K562 (cell line): ENCODE data around the gene PYM1. TPM values are rescaled to one million over a fixed set of nuclear protein-coding genes. Genes with fewer than 3 reads are reported as not detected.

Experiments
- ATAC-seq: fragments of 200-7000 bp; cut with Tn5 transposase; 3 replicates; pipeline ENCODE4 v1.9.1; 2020; ENCODE audit warnings: moderate library complexity
- BruUV-seq: library from RNA; stranded (reverse); fragments of 400-500 nt; replicated peaks from 2 replicates; lab custom pipeline; 2021; lab: Mats Ljungman, UMichigan
- CTCF ChIA-PET: fragments of 300-600 bp; formaldehyde crosslinking; extraction: SDS; loops from one replicate; lab custom pipeline; 2021; ENCODE audit warnings: low intra/inter-chr PET ratio; lab: Yijun Ruan, JAX
- POLR2A ChIA-PET: fragments of 300-600, 350-650 bp; sonication (Branson Sonifier 250); formaldehyde crosslinking; extraction: SDS; loops from one replicate; lab custom pipeline; 2021; ENCODE audit warnings: antibody characterized with exemption, inconsistent platforms; lab: Yijun Ruan, JAX
- DNase-seq, 4 experiments: peaks; one replicate each; pipeline versions ENCODE4 v3.0.0 to v3.0.0-alpha.2; 2011 to 2018; ENCODE audit warnings: low spot score in 3 of 4, mixed read lengths in 3 of 4; ENCODE audit errors: extremely low read depth in 1 of 4
- FAIRE-seq: peaks from 2 replicates; lab custom pipeline; 2011; peaks lifted over from hg19 to GRCh38; lab: Jason Lieb, UNC
- H2AFZ ChIP-seq: 2 replicates; pipeline ENCODE4 v1.6.0; 2011; ENCODE audit warnings: low read depth, low read length, control low read depth, inconsistent platforms
- H3K27ac ChIP-seq: fragments of 200-600 bp; 3 replicates; pipeline ENCODE4 v1.8.0; 2011; ENCODE audit warnings: low read depth, mild to moderate bottlenecking, control low read depth, inconsistent platforms, low read length, moderate library complexity, mixed read lengths; ENCODE audit errors: extremely low read depth
- H3K27me3 ChIP-seq, 2 experiments: fragments of 300-600 bp in 1 of 2; 2 replicates in 1 of 2; 3 replicates in 1 of 2; pipeline versions ENCODE4 v1.6.0 to v1.8.0; 2011; ENCODE audit warnings: inconsistent platforms in 2 of 2, low read length in 2 of 2, mild to moderate bottlenecking in 1 of 2, mixed read lengths in 1 of 2, moderate library complexity in 1 of 2; ENCODE audit not compliant: control insufficient read depth in 2 of 2, insufficient read depth in 2 of 2
- H3K36me3 ChIP-seq: fragments of 300-600 bp; 3 replicates; pipeline ENCODE4 v1.8.0; 2011; ENCODE audit warnings: mild to moderate bottlenecking, low read length, inconsistent platforms; ENCODE audit not compliant: control insufficient read depth, insufficient read depth
- H3K4me1 ChIP-seq, 2 experiments: fragments of 200-600 bp in 1 of 2; replicated peaks in 1 of 2; 2 replicates in 1 of 2; 3 replicates in 1 of 2; pipeline versions ENCODE4 v1.5.1 to v1.8.0; 2011; ENCODE audit warnings: inconsistent platforms in 2 of 2, low read length in 2 of 2, mild to moderate bottlenecking in 1 of 2, mixed read lengths in 1 of 2, moderate library complexity in 1 of 2; ENCODE audit not compliant: control insufficient read depth in 2 of 2, insufficient read depth in 2 of 2
- H3K4me2 ChIP-seq: 2 replicates; pipeline ENCODE4 v1.6.1; 2011; ENCODE audit warnings: low read length, control low read depth, inconsistent platforms, mixed read lengths; ENCODE audit not compliant: insufficient read depth
- H3K4me3 ChIP-seq: fragments of 200-600 bp; sonication (generic), shearing (Covaris generic); 2 replicates; pipeline ENCODE4 v1.5.1; 2016; ENCODE audit warnings: control low read depth, inconsistent platforms
- H3K79me2 ChIP-seq: fragments of 200-600 bp; 3 replicates; pipeline ENCODE4 v1.8.0; 2011; ENCODE audit warnings: low read length, inconsistent platforms; ENCODE audit not compliant: control insufficient read depth, insufficient read depth
- H3K9ac ChIP-seq, 2 experiments: 2 replicates each; pipeline versions ENCODE4 v1.6.0 to v1.6.1; 2011; ENCODE audit warnings: low read depth in 2 of 2, low read length in 2 of 2, control low read depth in 1 of 2, inconsistent platforms in 1 of 2, mild to moderate bottlenecking in 1 of 2, mixed read lengths in 1 of 2; ENCODE audit not compliant: insufficient read depth in 1 of 2
- H3K9me1 ChIP-seq: one replicate; pipeline ENCODE4 v1.6.0; 2011; ENCODE audit warnings: inconsistent platforms, mild to moderate bottlenecking, low read length, moderate library complexity; ENCODE audit not compliant: control insufficient read depth, insufficient read depth
- H3K9me3 ChIP-seq: replicated peaks from 2 replicates; pipeline ENCODE4 v1.5.1; 2011; ENCODE audit warnings: low read depth, low read length, inconsistent platforms; ENCODE audit not compliant: control insufficient read depth, insufficient read depth
- H4K20me1 ChIP-seq: replicated peaks from 2 replicates; pipeline ENCODE4 v1.6.1; 2011; ENCODE audit warnings: low read length, inconsistent platforms, mixed read lengths; ENCODE audit not compliant: control insufficient read depth, insufficient read depth
- EZH2 ChIP-seq: IDR thresholded peaks from 2 replicates; pipeline ENCODE4 v1.6.1; 2012; ENCODE audit warnings: low read depth, mild to moderate bottlenecking, inconsistent platforms, low read length, borderline replicate concordance
- FOXJ3 ChIP-seq: sonication (generic); formaldehyde crosslinking; IDR thresholded peaks from 2 replicates; pipeline ENCODE4 v1.4.0; 2020; ENCODE audit warnings: mild to moderate bottlenecking, missing genetic modification reagents
- GTF2A2 ChIP-seq: IDR thresholded peaks from 2 replicates; pipeline ENCODE4 v1.6.1; 2016; ENCODE audit warnings: mild to moderate bottlenecking, missing genetic modification characterization, missing compliant biosample characterization
- HMG20B ChIP-seq: fragments of 250-450 bp; sonication (Bioruptor Pico); IDR thresholded peaks from 2 replicates; pipeline ENCODE4 v1.5.0; 2021; ENCODE audit warnings: mild to moderate bottlenecking
- NELFE ChIP-seq: IDR thresholded peaks from 2 replicates; pipeline ENCODE4 v1.6.1; 2011; ENCODE audit warnings: mild to moderate bottlenecking; ENCODE audit not compliant: insufficient read depth, insufficient read length
- POLR2H ChIP-seq: IDR thresholded peaks from 2 replicates; pipeline ENCODE4 v1.6.1; 2016; ENCODE audit warnings: missing genetic modification characterization, low read depth, mild to moderate bottlenecking, control low read depth, missing compliant biosample characterization, moderate library complexity
- PRDM10 ChIP-seq: fragments of 450-650 bp; IDR thresholded peaks from 2 replicates; pipeline ENCODE4 v1.6.1; 2018; ENCODE audit not compliant: partially characterized antibody
- SNRNP70 ChIP-seq: fragments of 200-400 bp; formaldehyde crosslinking; optimal IDR thresholded peaks from 2 replicates; pipeline ENCODE3; 2017; ENCODE audit warnings: low read depth, low read length
- XRCC4 ChIP-seq: IDR thresholded peaks from one replicate; pipeline ENCODE4 v1.6.1; 2011; ENCODE audit not compliant: insufficient read depth, insufficient read length; ENCODE audit errors: extremely low read depth
- ZNF274 ChIP-seq: IDR thresholded peaks from 2 replicates; pipeline ENCODE4 v1.6.1; 2011; ENCODE audit warnings: low read depth, mild to moderate bottlenecking, low read length, moderate library complexity, borderline replicate concordance
- ZNF395 ChIP-seq: fragments of 200-800 bp; sonication (Bioruptor generic); IDR thresholded peaks from 2 replicates; pipeline ENCODE4 v1.6.1; 2017; ENCODE audit warnings: missing genetic modification characterization, missing compliant biosample characterization
- ZZZ3 ChIP-seq: fragments of 450-650 bp; IDR thresholded peaks from 2 replicates; pipeline ENCODE4 v1.6.1; 2016; ENCODE audit warnings: antibody characterized with exemption, mild to moderate bottlenecking, moderate library complexity
- WGBS: fragments of 100-300 bp; shearing (Covaris generic); methylation state at CpG from one replicate; pipeline ENCODE4 v1.1.6; 2016; ENCODE audit warnings: low coverage, mixed read lengths; ENCODE audit not compliant: insufficient coverage; ENCODE audit errors: missing lambda C conversion rate; 5-methylcytosine and 5-hydroxymethylcytosine counted together
- in situ Hi-C: fragments of 300-500 bp; cut with MboI; formaldehyde crosslinking; loops from 4 replicates; pipeline ENCODE4 v1.15.0; 2018; ENCODE audit warnings: inconsistent platforms, mixed read lengths
- intact Hi-C: fragments of 100-400 bp; cut with micrococcal nuclease; formaldehyde crosslinking; loops from 2 replicates; pipeline ENCODE4 v1.14.2; 2022
- polyA plus RNA-seq, 8 experiments: library from polyadenylated mRNA; depleted of rRNA in 4 of 8; stranded (reverse) in 5 of 8; unstranded in 3 of 8; fragments of >200 nt; fragmentation: Nextera tagmentation in 2 of 8; fragmentation: Illumina TruSeq in 1 of 8; extraction: Ambion mirVana in 2 of 8; extraction: Trizol in 1 of 8; gene quantifications; 2 replicates each; pipeline versions ENCODE4 v1.2.1 to v1.2.3, GENCODE V29; 2011 to 2014; ENCODE audit warnings: inconsistent platforms in 1 of 8, missing spikeins in 1 of 8
- total RNA-seq, 7 experiments: library from RNA; depleted of rRNA in 6 of 7; stranded (reverse); fragments of >200 nt in 6 of 7; fragmentation: Illumina TruSeq in 2 of 7; extraction: Trizol in 2 of 7; gene quantifications; 2 replicates each; pipeline versions ENCODE4 v1.2.1 to v1.2.3, GENCODE V29; 2011 to 2021; ENCODE audit warnings: low replicate concordance in 1 of 7
- TF ChIP-seq, protein P1 (sequence below): fragments of 250-450 bp; sonication (Bioruptor Pico); IDR thresholded peaks from 2 replicates; pipeline ENCODE4 v1.9.0; 2021; ENCODE audit warnings: mild to moderate bottlenecking, inconsistent platforms

Gene PYM1
- total and polyA plus RNA-seq, 9 of the 15 experiments (the other 6 are each of a cell fraction or from before 2014, with no cell fraction given), result 29.0 to 51.3 (median 34.1) TPM

GRCh38 chr12:55926738-55927587 is 731 bp downstream of the PYM1 start:
- no peaks in the 10 kb centered on the region for H3K9me3 ChIP-seq
- peak overlapping the region; percentile 69 for H3K4me3 ChIP-seq
- POLR2A ChIA-PET, result interaction anchor here (0.6 to 3.8 kb wide), 27 partner anchors 9 to 1802 kb away, joined by 3 to 26 read pairs (median 4); partner anchors contain the start of genes DNAJC14, ORMDL2, RAB5B and SARNP
- FAIRE-seq, result peak; percentile 84
- peak; percentile 81 for ATAC-seq
- CTCF ChIA-PET, result interaction anchor here (0.6 kb wide), 1 partner anchor 112 kb away, joined by 4 read pairs; no protein-coding TSS in a partner anchor
- H3K27ac ChIP-seq, result peak overlapping the region; percentile 95
- peak overlapping the region; percentile 94 to 99 for H3K9ac ChIP-seq
- H3K4me1 ChIP-seq, result peaks cover 21 to 27% of the 10 kb centered on the region in 2 experiments; a peak in 4 of 5 replicates
- TSS peak; percentile 86 for BruUV-seq
- peaks cover 64% of the 10 kb centered on the region for H3K79me2 ChIP-seq
- WGBS, result 1% methylated on average over 30 of the region's 42 CpGs
- intact Hi-C loops (loop anchor here (2.0 to 5.0 kb wide), 4 partner anchors 45 to 184 kb away; partner anchors contain the start of genes GDF11, RAB5B, RPS26 and SARNP), in situ Hi-C loops (no loop called here)
- no peaks in the 10 kb centered on the region for H3K9me1 ChIP-seq
- H2AFZ ChIP-seq, result peak overlapping the region; percentile 93
- H3K36me3 ChIP-seq, result peaks cover 30% of the 10 kb centered on the region
- H4K20me1 ChIP-seq, result no peaks in the 10 kb centered on the region
- peak; percentile 96 to 98 (median 97) for DNase-seq
- H3K4me2 ChIP-seq, result peak overlapping the region; percentile 91
- H3K27me3 ChIP-seq, result no peaks in the 10 kb centered on the region
- TF ChIP-seq FOXJ3 (CRISPR knock-in tag) (no peak), NELFE (no peak), PRDM10 (peak; percentile 86), EZH2 (no peak), HMG20B (no peak), GTF2A2 (tag) (no peak), SNRNP70 (no peak), ZZZ3 (peak; percentile 62; the same call in 1 of the 2 replicates), XRCC4 (no peak), ZNF274 (no peak), ZNF395 (CRISPR knock-in tag) (peak; percentile 63; the same call in 1 of the 2 replicates), POLR2H (tag) (0 out of 2 replicates have a peak, but pooled peaks have one; percentile 0)
- TF ChIP-seq, protein P1, sequence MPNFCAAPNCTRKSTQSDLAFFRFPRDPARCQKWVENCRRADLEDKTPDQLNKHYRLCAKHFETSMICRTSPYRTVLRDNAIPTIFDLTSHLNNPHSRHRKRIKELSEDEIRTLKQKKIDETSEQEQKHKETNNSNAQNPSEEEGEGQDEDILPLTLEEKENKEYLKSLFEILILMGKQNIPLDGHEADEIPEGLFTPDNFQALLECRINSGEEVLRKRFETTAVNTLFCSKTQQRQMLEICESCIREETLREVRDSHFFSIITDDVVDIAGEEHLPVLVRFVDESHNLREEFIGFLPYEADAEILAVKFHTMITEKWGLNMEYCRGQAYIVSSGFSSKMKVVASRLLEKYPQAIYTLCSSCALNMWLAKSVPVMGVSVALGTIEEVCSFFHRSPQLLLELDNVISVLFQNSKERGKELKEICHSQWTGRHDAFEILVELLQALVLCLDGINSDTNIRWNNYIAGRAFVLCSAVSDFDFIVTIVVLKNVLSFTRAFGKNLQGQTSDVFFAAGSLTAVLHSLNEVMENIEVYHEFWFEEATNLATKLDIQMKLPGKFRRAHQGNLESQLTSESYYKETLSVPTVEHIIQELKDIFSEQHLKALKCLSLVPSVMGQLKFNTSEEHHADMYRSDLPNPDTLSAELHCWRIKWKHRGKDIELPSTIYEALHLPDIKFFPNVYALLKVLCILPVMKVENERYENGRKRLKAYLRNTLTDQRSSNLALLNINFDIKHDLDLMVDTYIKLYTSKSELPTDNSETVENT, result no peak
